Hepatocyte (in vitro differentiated cells): ENCODE data around the gene GOLM1. TPM values are rescaled to one million over a fixed set of nuclear protein-coding genes. Genes with fewer than 3 reads are reported as not detected.

Experiments used
- DNase-seq: peaks from one replicate; pipeline ENCODE4 v3.0.0-alpha.2; 2016; ENCODE audit warnings: low spot score
- H2AFZ ChIP-seq: fragments of 200-600 bp; sonication (generic); 2 replicates; pipeline ENCODE4 v1.6.0; 2016; ENCODE audit warnings: antibody characterized with exemption, mild to moderate bottlenecking
- H3K27ac ChIP-seq: fragments of 200-600 bp; sonication (generic); 2 replicates; pipeline ENCODE4 v1.5.1; 2016; ENCODE audit warnings: mild to moderate bottlenecking
- H3K27me3 ChIP-seq: fragments of 200-600 bp; sonication (generic); 2 replicates; pipeline ENCODE4 v1.6.1; 2016
- H3K36me3 ChIP-seq: fragments of 200-600 bp; sonication (generic); replicated peaks from 2 replicates; pipeline ENCODE4 v1.5.1; 2016; ENCODE audit warnings: low read depth; ENCODE audit not compliant: insufficient read depth
- H3K4me1 ChIP-seq: fragments of 200-600 bp; sonication (generic); 2 replicates; pipeline ENCODE4 v1.5.1; 2016; ENCODE audit warnings: mild to moderate bottlenecking, moderate library complexity; ENCODE audit not compliant: insufficient read depth
- H3K4me2 ChIP-seq: fragments of 200-600 bp; sonication (generic); 2 replicates; pipeline ENCODE4 v1.6.0; 2016
- H3K4me3 ChIP-seq: fragments of 200-600 bp; sonication (generic); 2 replicates; pipeline ENCODE4 v1.5.1; 2016; ENCODE audit warnings: mild to moderate bottlenecking
- H3K79me2 ChIP-seq: fragments of 200-600 bp; sonication (generic); 2 replicates; pipeline ENCODE4 v1.6.0; 2017; ENCODE audit warnings: mild to moderate bottlenecking
- H3K9me2 ChIP-seq: fragments of 200-600 bp; sonication (generic); replicated peaks from 2 replicates; pipeline ENCODE4 v1.6.0; 2017; ENCODE audit warnings: mild to moderate bottlenecking; ENCODE audit not compliant: insufficient read depth
- H3K9me3 ChIP-seq: fragments of 200-600 bp; sonication (generic); 2 replicates; pipeline ENCODE4 v1.5.1; 2016; ENCODE audit warnings: low read depth, mild to moderate bottlenecking
- H4K20me1 ChIP-seq: fragments of 200-600 bp; sonication (generic); 2 replicates; pipeline ENCODE4 v1.6.0; 2016; ENCODE audit warnings: mild to moderate bottlenecking; ENCODE audit not compliant: insufficient read depth, poor library complexity, severe bottlenecking
- EZH2 ChIP-seq: fragments of 200-600 bp; sonication (generic); IDR thresholded peaks from 2 replicates; pipeline ENCODE4 v1.6.1; 2016; ENCODE audit warnings: antibody characterized with exemption, mild to moderate bottlenecking, borderline replicate concordance
- EZH2phosphoT487 ChIP-seq: fragments of 200-600 bp; sonication (generic); IDR thresholded peaks from one replicate; pipeline ENCODE4 v1.6.1; 2018; ENCODE audit warnings: antibody characterized with exemption, mild to moderate bottlenecking, low read depth, moderate library complexity; ENCODE audit not compliant: unreplicated experiment, severe bottlenecking
- WGBS: methylation state at CpG from one replicate; pipeline ENCODE4 v1.1.6; 2016; ENCODE audit warnings: low lambda C conversion rate; ENCODE audit errors: missing lambda C conversion rate; 5-methylcytosine and 5-hydroxymethylcytosine counted together
- polyA plus RNA-seq: library from polyadenylated mRNA; unstranded; fragments of >200 nt; fragmentation: Nextera tagmentation; extraction: Ambion mirVana; gene quantifications from 2 replicates; pipeline ENCODE4 v1.2.1, GENCODE V29; 2016
- total RNA-seq: library from RNA; depleted of rRNA; stranded (reverse); fragments of >200 nt; gene quantifications from 2 replicates; pipeline ENCODE4 v1.2.3, GENCODE V29; 2014
- TF ChIP-seq, protein P1 (sequence below): fragments of 200-600 bp; sonication (generic); IDR thresholded peaks from 2 replicates; pipeline ENCODE4 v1.5.1; 2016; ENCODE audit warnings: antibody characterized with exemption, mild to moderate bottlenecking; ENCODE audit not compliant: poor library complexity

Gene GOLM1
- total and polyA plus RNA-seq, 2 experiments from 2014 or later, result 140 to 164 TPM

- TF ChIP-seq, protein P1, sequence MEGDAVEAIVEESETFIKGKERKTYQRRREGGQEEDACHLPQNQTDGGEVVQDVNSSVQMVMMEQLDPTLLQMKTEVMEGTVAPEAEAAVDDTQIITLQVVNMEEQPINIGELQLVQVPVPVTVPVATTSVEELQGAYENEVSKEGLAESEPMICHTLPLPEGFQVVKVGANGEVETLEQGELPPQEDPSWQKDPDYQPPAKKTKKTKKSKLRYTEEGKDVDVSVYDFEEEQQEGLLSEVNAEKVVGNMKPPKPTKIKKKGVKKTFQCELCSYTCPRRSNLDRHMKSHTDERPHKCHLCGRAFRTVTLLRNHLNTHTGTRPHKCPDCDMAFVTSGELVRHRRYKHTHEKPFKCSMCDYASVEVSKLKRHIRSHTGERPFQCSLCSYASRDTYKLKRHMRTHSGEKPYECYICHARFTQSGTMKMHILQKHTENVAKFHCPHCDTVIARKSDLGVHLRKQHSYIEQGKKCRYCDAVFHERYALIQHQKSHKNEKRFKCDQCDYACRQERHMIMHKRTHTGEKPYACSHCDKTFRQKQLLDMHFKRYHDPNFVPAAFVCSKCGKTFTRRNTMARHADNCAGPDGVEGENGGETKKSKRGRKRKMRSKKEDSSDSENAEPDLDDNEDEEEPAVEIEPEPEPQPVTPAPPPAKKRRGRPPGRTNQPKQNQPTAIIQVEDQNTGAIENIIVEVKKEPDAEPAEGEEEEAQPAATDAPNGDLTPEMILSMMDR, result no peak
- TF ChIP-seq EZH2 (no peak), EZH2phosphoT487 (no peak)
- H3K27me3 ChIP-seq, result no peaks in the 10 kb centered on the region
- no peaks in the 10 kb centered on the region for H3K79me2 ChIP-seq
- no peaks in the 10 kb centered on the region for H3K9me2 ChIP-seq
- H3K27ac ChIP-seq, result no peak overlapping the region
- H3K9me3 ChIP-seq, result no peaks in the 10 kb centered on the region
- no peak overlapping the region for H3K4me3 ChIP-seq
- WGBS, result 96% methylated on average over 4 of the region's 4 CpGs
- no peaks in the 10 kb centered on the region for H4K20me1 ChIP-seq
- no peak overlapping the region for H2AFZ ChIP-seq
- no peak for DNase-seq
- peaks cover 4% of the 10 kb centered on the region for H3K36me3 ChIP-seq
- no peaks in the 10 kb centered on the region for H3K4me1 ChIP-seq
- no peak overlapping the region for H3K4me2 ChIP-seq
Measured at GRCh38 chr9:86027767-86028166, 71.6 kb downstream of the GOLM1 start.

- no peak overlapping the region for H3K4me3 ChIP-seq
- TF ChIP-seq EZH2phosphoT487 (no peak), EZH2 (no peak)
- TF ChIP-seq, protein P1, result no peak
- no peak overlapping the region for H3K4me2 ChIP-seq
- no peaks in the 10 kb centered on the region for H3K36me3 ChIP-seq
- H3K9me2 ChIP-seq, result no peaks in the 10 kb centered on the region
- no peaks in the 10 kb centered on the region for H4K20me1 ChIP-seq
- 95% methylated on average over 3 of the region's 3 CpGs for WGBS
- H3K27me3 ChIP-seq, result no peaks in the 10 kb centered on the region
- no peaks in the 10 kb centered on the region for H3K79me2 ChIP-seq
- DNase-seq, result no peak
- no peak overlapping the region for H3K27ac ChIP-seq
- H3K9me3 ChIP-seq, result no peaks in the 10 kb centered on the region
- no peaks in the 10 kb centered on the region for H3K4me1 ChIP-seq
- no peak overlapping the region for H2AFZ ChIP-seq
Measured at GRCh38 chr9:86022687-86023266, 76.6 kb downstream of the GOLM1 start.

- no peaks in the 10 kb centered on the region for H3K27me3 ChIP-seq
- H3K79me2 ChIP-seq, result no peaks in the 10 kb centered on the region
- H3K4me2 ChIP-seq, result no peak overlapping the region
- H2AFZ ChIP-seq, result no peak overlapping the region
- no peak overlapping the region for H3K27ac ChIP-seq
- no peaks in the 10 kb centered on the region for H3K9me3 ChIP-seq
- 91% methylated on average over 6 of the region's 6 CpGs for WGBS
- H3K36me3 ChIP-seq, result no peaks in the 10 kb centered on the region
- H3K9me2 ChIP-seq, result no peaks in the 10 kb centered on the region
- no peaks in the 10 kb centered on the region for H3K4me1 ChIP-seq
- no peak overlapping the region for H3K4me3 ChIP-seq
- H4K20me1 ChIP-seq, result no peaks in the 10 kb centered on the region
- no peak for DNase-seq
- no peak for TF ChIP-seq EZH2
- no peak for TF ChIP-seq EZH2phosphoT487
- TF ChIP-seq, protein P1, result no peak
Measured at GRCh38 chr9:86021166-86021565, 78.2 kb downstream of the GOLM1 start.
